HepG2 (cell line): Measurements from ENCODE around the gene ECM1. TPM values are rescaled to one million over a fixed set of nuclear protein-coding genes. Genes with fewer than 3 reads are reported as not detected.

Source experiments
- ATAC-seq: fragments of 200-7000 bp; cut with Tn5 transposase; 3 replicates; pipeline ENCODE4 v1.9.1; 2020; ENCODE audit warnings: mild to moderate bottlenecking, moderate library complexity
- BruUV-seq: library from RNA; stranded (reverse); fragments of 400-500 nt; replicated peaks from 2 replicates; lab custom pipeline; 2021; lab: Mats Ljungman, UMichigan
- CTCF ChIA-PET: fragments of 300-600 bp; formaldehyde crosslinking; extraction: SDS; loops from one replicate; lab custom pipeline; 2021; ENCODE audit warnings: low total read pairs, inconsistent platforms, low intra/inter-chr PET ratio; lab: Yijun Ruan, JAX
- POLR2A ChIA-PET: fragments of 350-600 bp; sonication (Branson Sonifier 250); formaldehyde crosslinking; loops from one replicate; lab custom pipeline; 2020; ENCODE audit warnings: antibody characterized with exemption, inconsistent platforms; lab: Yijun Ruan, JAX
- DNase-seq: peaks from one replicate; pipeline ENCODE4 v3.0.0-alpha.2; 2015; ENCODE audit warnings: low spot score
- FAIRE-seq: peaks from 3 replicates; lab custom pipeline; 2011; peaks lifted over from hg19 to GRCh38; lab: Jason Lieb, UNC
- H2AFZ ChIP-seq: one replicate; pipeline ENCODE4 v1.6.1; 2011; ENCODE audit warnings: low read length, inconsistent platforms
- H3K27ac ChIP-seq: fragments of 300-600 bp; 3 replicates; pipeline ENCODE4 v1.8.0; 2011; ENCODE audit warnings: mixed run types, mild to moderate bottlenecking, mixed read lengths, low read length, inconsistent platforms; ENCODE audit not compliant: insufficient read depth; ENCODE audit errors: extremely low read length
- H3K27me3 ChIP-seq, 2 experiments: fragments of 200-600 bp in 1 of 2; 2 replicates in 1 of 2; 3 replicates in 1 of 2; pipeline versions ENCODE4 v1.6.0 to v1.8.0; 2011; ENCODE audit warnings: low read length in 2 of 2, mild to moderate bottlenecking in 2 of 2, moderate library complexity in 2 of 2, inconsistent platforms in 1 of 2; ENCODE audit not compliant: insufficient read depth in 2 of 2, control insufficient read depth in 1 of 2
- H3K36me3 ChIP-seq, 2 experiments: fragments of 200-600 bp in 1 of 2; replicated peaks in 1 of 2; 2 replicates in 1 of 2; 3 replicates in 1 of 2; pipeline versions ENCODE4 v1.5.1 to v1.8.0; 2011; ENCODE audit warnings: low read length in 2 of 2, inconsistent platforms in 1 of 2; ENCODE audit not compliant: insufficient read depth in 2 of 2, control insufficient read depth in 1 of 2
- H3K4me1 ChIP-seq: 2 replicates; pipeline ENCODE4 v1.5.1; 2012; ENCODE audit warnings: low read length, inconsistent platforms; ENCODE audit not compliant: insufficient read depth
- H3K4me2 ChIP-seq: 2 replicates; pipeline ENCODE4 v1.6.0; 2011; ENCODE audit warnings: low read depth, low read length, inconsistent platforms
- H3K4me3 ChIP-seq, 3 experiments: fragments of 200-600 bp in 1 of 3; sonication (generic), shearing (Covaris generic) in 1 of 3; replicated peaks in 1 of 3; 2 replicates each; pipeline ENCODE4 v1.5.1; 2011 to 2016; ENCODE audit warnings: low read length in 3 of 3, inconsistent platforms in 2 of 3, low read depth in 2 of 3, mild to moderate bottlenecking in 2 of 3, control low read depth in 1 of 3, mixed read lengths in 1 of 3; ENCODE audit not compliant: insufficient read depth in 1 of 3
- H3K79me2 ChIP-seq: one replicate; pipeline ENCODE4 v1.6.1; 2011; ENCODE audit warnings: low read length, inconsistent platforms; ENCODE audit not compliant: insufficient read depth
- H3K9ac ChIP-seq: 2 replicates; pipeline ENCODE4 v1.6.0; 2011; ENCODE audit warnings: mild to moderate bottlenecking, low read depth, low read length, inconsistent platforms; ENCODE audit not compliant: insufficient read depth
- H3K9me3 ChIP-seq: 2 replicates; pipeline ENCODE4 v1.5.1; 2012; ENCODE audit warnings: mild to moderate bottlenecking, low read length
- H4K20me1 ChIP-seq: 2 replicates; pipeline ENCODE4 v1.6.0; 2011; ENCODE audit warnings: inconsistent platforms, mild to moderate bottlenecking, low read length, moderate library complexity; ENCODE audit not compliant: insufficient read depth
- HNRNPK ChIP-seq: fragments of 200-400 bp; formaldehyde crosslinking; IDR thresholded peaks from 2 replicates; pipeline ENCODE4 v1.6.1; 2018; ENCODE audit warnings: low read length, low read depth, moderate library complexity, mild to moderate bottlenecking; ENCODE audit not compliant: poor library complexity, severe bottlenecking
- PHB2 ChIP-seq: fragments of 450-650 bp; IDR thresholded peaks from 2 replicates; pipeline ENCODE4 v1.6.1; 2018; ENCODE audit not compliant: partially characterized antibody
- RCOR2 ChIP-seq: IDR thresholded peaks from 2 replicates; pipeline ENCODE4 v1.6.1; 2016; ENCODE audit warnings: missing biosample characterization, missing genetic modification reagents
- TCF12 ChIP-seq, 2 experiments: fragments of 450-650 bp in 1 of 2; sonication (generic) in 1 of 2; formaldehyde crosslinking in 1 of 2; IDR thresholded peaks; 2 replicates each; pipeline versions ENCODE4 v1.6.1 to v1.8.0; 2017 to 2022; ENCODE audit warnings: antibody characterized with exemption in 1 of 2, mild to moderate bottlenecking in 1 of 2, missing genetic modification reagents in 1 of 2, moderate library complexity in 1 of 2
- ZNF24 ChIP-seq: fragments of 450-650 bp; IDR thresholded peaks from 2 replicates; pipeline ENCODE4 v1.6.1; 2017; ENCODE audit warnings: antibody characterized with exemption, mild to moderate bottlenecking
- ZNF281 ChIP-seq: sonication (generic); formaldehyde crosslinking; IDR thresholded peaks from 2 replicates; pipeline ENCODE4 v1.4.0; 2020; ENCODE audit warnings: missing genetic modification reagents, borderline replicate concordance
- WGBS: methylation state at CpG from one replicate; pipeline ENCODE4 v1.1.6; 2017; ENCODE audit warnings: low lambda C conversion rate; 5-methylcytosine and 5-hydroxymethylcytosine counted together
- in situ Hi-C: cut with HindIII; loops from 2 replicates; pipeline ENCODE4 v1.10.0; 2017; ENCODE audit warnings: low pct_unique_long_range_greater_than_20kb; ENCODE audit not compliant: extremely low pct_ligation_motif_present
- intact Hi-C: fragments of 100-400 bp; cut with micrococcal nuclease; formaldehyde crosslinking; loops from one replicate; pipeline ENCODE4 v1.10.0; 2022; ENCODE audit not compliant: unreplicated experiment
- polyA plus RNA-seq, 8 experiments: library from polyadenylated mRNA; depleted of rRNA in 3 of 8; stranded (reverse) in 7 of 8; unstranded in 1 of 8; fragments of >200 nt; fragmentation: Illumina TruSeq in 4 of 8; extraction: Trizol in 4 of 8; gene quantifications; 2 replicates each; pipeline versions ENCODE4 v1.2.1 to v1.2.3, GENCODE V29; 2011 to 2016; ENCODE audit warnings: low read depth in 4 of 8, missing spikeins in 1 of 8, mixed read lengths in 1 of 8; ENCODE audit not compliant: insufficient read depth in 1 of 8
- total RNA-seq, 5 experiments: library from RNA; depleted of rRNA; stranded (reverse); fragments of >200 nt; fragmentation: Illumina TruSeq; extraction: Trizol; gene quantifications; 2 replicates each; pipeline ENCODE4 v1.2.3, GENCODE V29; 2016; ENCODE audit warnings: low read depth in 1 of 5

Gene ECM1
- total and polyA plus RNA-seq, 2 of the 13 experiments (the other 11 are each of a cell fraction or from before 2014, with no cell fraction given) = 0.42 to 1.0 TPM

GRCh38 chr1:150555971-150556865 is 48.3 kb downstream of the ECM1 start:
- Histone ChIP-seq H3K27me3 (no peaks in the 10 kb centered on the region), H3K4me1 (peaks cover 56% of the 10 kb centered on the region), H3K9me3 (no peaks in the 10 kb centered on the region), H3K4me2 (no peak overlapping the region), H2AFZ (no peak overlapping the region), H3K36me3 (peaks cover 0 to 5% of the 10 kb centered on the region in 2 experiments; a peak in 2 of 5 replicates), H3K27ac (no peak overlapping the region), H4K20me1 (no peaks in the 10 kb centered on the region), H3K4me3 (no peak overlapping the region), H3K79me2 (no peaks in the 10 kb centered on the region), H3K9ac (no peak overlapping the region)
- POLR2A ChIA-PET = no interaction called here
- DNase-seq = no peak
- no TSS peak for BruUV-seq
- ATAC-seq = no peak
- TF ChIP-seq PHB2 (no peak), TCF12 (IDR thresholded peaks at IDR 0.05) (no peak), TCF12 (CRISPR knock-in tag; IDR thresholded peaks at IDR 0.05) (no peak), ZNF24 (no peak), HNRNPK (no peak), ZNF281 (CRISPR knock-in tag) (no peak), RCOR2 (CRISPR knock-in tag) (no peak)
- 85% methylated on average over 14 of the region's 26 CpGs for WGBS
- CTCF ChIA-PET = no interaction called here
- no peak for FAIRE-seq
- intact Hi-C loops = loop anchor here (10.0 kb wide), 1 partner anchor 301 kb away; the partner anchor contains the start of gene CA14
- in situ Hi-C loops = no loop called here
